HL-60 (cell line): Measurements from ENCODE around the gene SAC3D1.
"Not testable (repeated sequence)": the region's sequence is repeated elsewhere in the genome, so short reads cannot be mapped to it uniquely, and the experiment has no call there.

Experiments
- DNase-seq, 2 experiments: peaks; one replicate each; pipeline ENCODE4 v3.0.0-alpha.2; 2010 to 2020; ENCODE audit warnings: low read depth in 1 of 2, low spot score in 1 of 2
- H3K27ac ChIP-seq: fragments of 250-450 bp; sonication (Bioruptor Pico); replicated peaks from 2 replicates; pipeline ENCODE4 v1.5.1; 2020; ENCODE audit warnings: mild to moderate bottlenecking, moderate library complexity
- H3K27me3 ChIP-seq: fragments of 250-450 bp; sonication (Bioruptor Pico); 2 replicates; pipeline ENCODE4 v1.5.1; 2021; ENCODE audit warnings: mild to moderate bottlenecking, moderate library complexity; ENCODE audit not compliant: insufficient read depth, poor library complexity, severe bottlenecking
- H3K4me3 ChIP-seq: replicated peaks from 2 replicates; pipeline ENCODE4 v1.5.1; 2011; ENCODE audit warnings: mild to moderate bottlenecking, control low read depth, low read length; ENCODE audit not compliant: insufficient read depth
- GABPA ChIP-seq: IDR thresholded peaks from 2 replicates; pipeline ENCODE4 v1.6.1; 2012; ENCODE audit warnings: low read depth
- POLR2AphosphoS5 ChIP-seq: IDR thresholded peaks from 2 replicates; pipeline ENCODE4 v1.6.1; 2012; ENCODE audit warnings: low read depth
- SPI1 ChIP-seq: IDR thresholded peaks from 2 replicates; pipeline ENCODE4 v1.6.1; 2012; ENCODE audit warnings: low read depth, mild to moderate bottlenecking, borderline replicate concordance
- TF ChIP-seq, protein P1 (sequence below): IDR thresholded peaks from 2 replicates; pipeline ENCODE4 v1.6.1; 2012; ENCODE audit warnings: low read depth; ENCODE audit not compliant: insufficient replicate concordance
- TF ChIP-seq, protein P2 (sequence below): IDR thresholded peaks from one replicate; pipeline ENCODE4 v1.5.1; 2011; ENCODE audit warnings: low read length, control low read depth, inconsistent platforms; ENCODE audit not compliant: insufficient read depth

Gene SAC3D1

DNA sequence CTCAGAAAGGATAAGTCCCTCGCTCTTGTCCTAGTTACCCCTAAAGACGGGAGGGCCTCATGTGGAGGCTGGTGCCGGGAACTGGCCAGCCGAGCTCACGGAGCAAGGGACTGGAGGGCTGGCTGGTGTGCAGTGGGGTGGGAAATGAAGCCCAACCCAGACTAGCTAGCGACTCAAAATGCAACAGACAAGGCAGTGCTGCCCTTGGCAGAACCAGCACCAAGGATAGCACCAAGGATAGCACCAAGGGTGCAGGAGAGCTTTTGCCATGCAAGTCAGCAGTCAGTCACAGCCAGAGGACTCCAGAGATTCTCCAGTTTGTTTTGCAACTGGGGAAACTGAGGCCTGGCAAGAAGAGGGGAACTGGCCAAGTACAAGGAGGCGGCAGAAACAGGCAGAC lies 37.7 kb upstream of the SAC3D1 start:
- TF ChIP-seq SPI1, result no peak
- TF ChIP-seq, protein P1, sequence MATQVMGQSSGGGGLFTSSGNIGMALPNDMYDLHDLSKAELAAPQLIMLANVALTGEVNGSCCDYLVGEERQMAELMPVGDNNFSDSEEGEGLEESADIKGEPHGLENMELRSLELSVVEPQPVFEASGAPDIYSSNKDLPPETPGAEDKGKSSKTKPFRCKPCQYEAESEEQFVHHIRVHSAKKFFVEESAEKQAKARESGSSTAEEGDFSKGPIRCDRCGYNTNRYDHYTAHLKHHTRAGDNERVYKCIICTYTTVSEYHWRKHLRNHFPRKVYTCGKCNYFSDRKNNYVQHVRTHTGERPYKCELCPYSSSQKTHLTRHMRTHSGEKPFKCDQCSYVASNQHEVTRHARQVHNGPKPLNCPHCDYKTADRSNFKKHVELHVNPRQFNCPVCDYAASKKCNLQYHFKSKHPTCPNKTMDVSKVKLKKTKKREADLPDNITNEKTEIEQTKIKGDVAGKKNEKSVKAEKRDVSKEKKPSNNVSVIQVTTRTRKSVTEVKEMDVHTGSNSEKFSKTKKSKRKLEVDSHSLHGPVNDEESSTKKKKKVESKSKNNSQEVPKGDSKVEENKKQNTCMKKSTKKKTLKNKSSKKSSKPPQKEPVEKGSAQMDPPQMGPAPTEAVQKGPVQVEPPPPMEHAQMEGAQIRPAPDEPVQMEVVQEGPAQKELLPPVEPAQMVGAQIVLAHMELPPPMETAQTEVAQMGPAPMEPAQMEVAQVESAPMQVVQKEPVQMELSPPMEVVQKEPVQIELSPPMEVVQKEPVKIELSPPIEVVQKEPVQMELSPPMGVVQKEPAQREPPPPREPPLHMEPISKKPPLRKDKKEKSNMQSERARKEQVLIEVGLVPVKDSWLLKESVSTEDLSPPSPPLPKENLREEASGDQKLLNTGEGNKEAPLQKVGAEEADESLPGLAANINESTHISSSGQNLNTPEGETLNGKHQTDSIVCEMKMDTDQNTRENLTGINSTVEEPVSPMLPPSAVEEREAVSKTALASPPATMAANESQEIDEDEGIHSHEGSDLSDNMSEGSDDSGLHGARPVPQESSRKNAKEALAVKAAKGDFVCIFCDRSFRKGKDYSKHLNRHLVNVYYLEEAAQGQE, result peak; percentile 91
- no peak for DNase-seq

DNA sequence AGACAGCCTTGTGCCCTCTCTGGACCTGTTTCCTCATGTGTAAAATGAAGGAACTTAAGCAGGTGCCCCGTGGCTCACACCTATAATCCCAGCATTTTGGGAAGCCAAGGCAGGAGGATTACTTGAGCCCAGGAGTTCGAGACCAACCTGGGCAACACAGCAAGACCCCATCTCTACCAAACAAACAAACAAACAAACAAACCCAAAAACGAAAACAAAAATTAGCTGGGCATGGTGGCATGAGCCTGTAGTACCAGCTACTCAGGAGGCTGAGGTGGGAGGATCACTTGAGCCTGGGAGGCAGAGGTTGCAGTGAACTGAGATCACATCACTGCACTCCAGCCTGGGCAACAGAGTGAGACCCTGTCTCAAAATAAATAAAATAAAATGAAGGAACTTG lies 37.0 kb upstream of the SAC3D1 start:
- not testable (repeated sequence) for H3K27ac ChIP-seq, H3K27me3 ChIP-seq, DNase-seq, H3K4me3 ChIP-seq

More for the DNA sequence above, 37.7 kb upstream of the SAC3D1 start:
- Histone ChIP-seq H3K27me3 (no peaks in the 10 kb centered on the region), H3K4me3 (no peak overlapping the region), H3K27ac (no peak overlapping the region)

DNA sequence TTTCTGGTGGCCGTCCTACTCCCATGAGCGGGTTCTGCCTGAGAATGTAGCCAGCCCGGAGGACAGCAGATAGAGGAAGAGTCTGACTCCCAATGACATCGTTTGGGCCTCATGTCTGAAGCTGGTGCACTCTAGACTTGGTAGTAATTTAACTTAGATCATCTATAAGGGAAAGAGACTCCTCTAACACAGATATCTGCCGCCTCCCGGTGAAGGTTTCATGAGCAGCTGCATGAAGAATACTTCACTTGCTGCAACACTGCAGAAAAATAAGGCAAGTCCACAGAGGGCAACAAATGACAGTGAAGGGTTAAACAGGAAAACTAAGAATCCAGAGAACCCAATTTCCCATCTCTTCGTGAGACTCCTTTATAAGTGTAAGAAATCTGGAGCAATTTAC lies 33.0 kb upstream of the SAC3D1 start:
- DNase-seq, result no peak
- Histone ChIP-seq H3K27me3 (no peaks in the 10 kb centered on the region), H3K4me3 (no peak overlapping the region), H3K27ac (no peak overlapping the region)
- TF ChIP-seq POLR2AphosphoS5, result no peak
- TF ChIP-seq, protein P1, result no peak
- TF ChIP-seq GABPA, result no peak
- no peak for TF ChIP-seq SPI1

DNA sequence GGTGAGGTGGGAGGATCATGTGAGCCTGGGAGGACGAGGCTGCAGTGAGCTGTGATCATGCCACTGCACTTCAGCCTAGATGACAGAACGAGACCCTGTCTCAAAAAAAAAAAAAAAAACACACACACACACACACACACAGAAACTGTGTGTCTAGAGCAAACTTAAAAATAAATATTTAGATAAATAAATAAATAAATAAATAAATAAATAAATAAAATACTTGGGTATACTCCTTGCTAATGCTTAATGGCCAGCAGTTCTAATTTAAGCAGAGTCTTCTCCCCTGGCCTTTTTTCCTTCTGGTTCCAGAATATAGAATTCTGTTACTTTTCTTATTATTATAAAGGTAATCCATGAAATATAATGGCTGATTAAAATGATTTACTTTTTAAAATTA lies 32.1 kb upstream of the SAC3D1 start:
- H3K27ac ChIP-seq, result no peak overlapping the region
- H3K27me3 ChIP-seq, result no peaks in the 10 kb centered on the region
- no peak for DNase-seq
- TF ChIP-seq POLR2AphosphoS5 (no peak), GABPA (no peak), SPI1 (no peak)
- TF ChIP-seq, protein P1, result no peak
- TF ChIP-seq, protein P2, sequence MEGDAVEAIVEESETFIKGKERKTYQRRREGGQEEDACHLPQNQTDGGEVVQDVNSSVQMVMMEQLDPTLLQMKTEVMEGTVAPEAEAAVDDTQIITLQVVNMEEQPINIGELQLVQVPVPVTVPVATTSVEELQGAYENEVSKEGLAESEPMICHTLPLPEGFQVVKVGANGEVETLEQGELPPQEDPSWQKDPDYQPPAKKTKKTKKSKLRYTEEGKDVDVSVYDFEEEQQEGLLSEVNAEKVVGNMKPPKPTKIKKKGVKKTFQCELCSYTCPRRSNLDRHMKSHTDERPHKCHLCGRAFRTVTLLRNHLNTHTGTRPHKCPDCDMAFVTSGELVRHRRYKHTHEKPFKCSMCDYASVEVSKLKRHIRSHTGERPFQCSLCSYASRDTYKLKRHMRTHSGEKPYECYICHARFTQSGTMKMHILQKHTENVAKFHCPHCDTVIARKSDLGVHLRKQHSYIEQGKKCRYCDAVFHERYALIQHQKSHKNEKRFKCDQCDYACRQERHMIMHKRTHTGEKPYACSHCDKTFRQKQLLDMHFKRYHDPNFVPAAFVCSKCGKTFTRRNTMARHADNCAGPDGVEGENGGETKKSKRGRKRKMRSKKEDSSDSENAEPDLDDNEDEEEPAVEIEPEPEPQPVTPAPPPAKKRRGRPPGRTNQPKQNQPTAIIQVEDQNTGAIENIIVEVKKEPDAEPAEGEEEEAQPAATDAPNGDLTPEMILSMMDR, result no peak
- H3K4me3 ChIP-seq, result no peak overlapping the region
